MCF 10A (cell line): Measurements from ENCODE around the gene RNF44. TPM values are rescaled to one million over a fixed set of nuclear protein-coding genes. Genes with fewer than 3 reads are reported as not detected.
A peak's percentile ranks its signal among the peaks of the same experiment; 100 is the strongest.
"Not testable (repeated sequence)": the region's sequence is repeated elsewhere in the genome, so short reads cannot be mapped to it uniquely, and the experiment has no call there.

ENCODE experiments used
- BruUV-seq: library from RNA; stranded (reverse); fragments of 400-500 nt; replicated peaks from 2 replicates; lab custom pipeline; 2021; lab: Mats Ljungman, UMichigan
- CTCF ChIA-PET: fragments of 300-600 bp; sonication (Branson Sonifier 250); formaldehyde crosslinking; extraction: SDS; loops from one replicate; lab custom pipeline; 2021; ENCODE audit warnings: antibody characterized with exemption, inconsistent platforms; lab: Yijun Ruan, JAX
- POLR2A ChIA-PET: fragments of 300-600, 350-650 bp; sonication (Branson Sonifier 250); formaldehyde crosslinking; extraction: SDS; loops from one replicate; lab custom pipeline; 2020; ENCODE audit warnings: antibody characterized with exemption, inconsistent platforms; lab: Yijun Ruan, JAX
- DNase-seq: peaks from one replicate; pipeline ENCODE4 v3.0.0-alpha.2; 2018; ENCODE audit not compliant: unreplicated experiment
- H3K27ac Mint-ChIP-seq: one replicate; pipeline ENCODE4 v1.8.0; 2022; ENCODE audit warnings: mild to moderate bottlenecking, low read depth, mixed read lengths; ENCODE audit not compliant: unreplicated experiment
- H3K27me3 Mint-ChIP-seq: one replicate; pipeline ENCODE4 v1.8.0; 2022; ENCODE audit warnings: mixed read lengths; ENCODE audit not compliant: insufficient read depth, unreplicated experiment
- H3K36me3 Mint-ChIP-seq: one replicate; pipeline ENCODE4 v1.8.0; 2022; ENCODE audit warnings: mild to moderate bottlenecking, moderate library complexity, mixed read lengths; ENCODE audit not compliant: insufficient read depth, unreplicated experiment
- H3K4me1 Mint-ChIP-seq: one replicate; pipeline ENCODE4 v1.8.0; 2022; ENCODE audit warnings: mixed read lengths; ENCODE audit not compliant: insufficient read depth, unreplicated experiment
- H3K4me3 Mint-ChIP-seq: one replicate; pipeline ENCODE4 v1.8.0; 2022; ENCODE audit warnings: mild to moderate bottlenecking, moderate library complexity, mixed read lengths; ENCODE audit not compliant: unreplicated experiment
- H3K9me3 Mint-ChIP-seq: one replicate; pipeline ENCODE4 v1.8.0; 2022; ENCODE audit warnings: mixed read lengths; ENCODE audit not compliant: unreplicated experiment
- intact Hi-C: fragments of 100-400 bp; cut with micrococcal nuclease; formaldehyde crosslinking; loops from 2 replicates; pipeline ENCODE4 v1.14.1; 2022
- total RNA-seq: library from RNA; stranded (reverse); gene quantifications from 2 replicates; pipeline ENCODE4 v1.2.3, GENCODE V29; 2022
- TF ChIP-seq, protein P1 (sequence below): fragments of 200-600 bp; IDR thresholded peaks from one replicate; pipeline ENCODE4 v1.8.0; 2022; ENCODE audit warnings: antibody characterized with exemption, mild to moderate bottlenecking; ENCODE audit not compliant: unreplicated experiment

The RNF44 gene
- total RNA-seq, 1 experiment from 2014 or later, result 60.1 TPM

DNA sequence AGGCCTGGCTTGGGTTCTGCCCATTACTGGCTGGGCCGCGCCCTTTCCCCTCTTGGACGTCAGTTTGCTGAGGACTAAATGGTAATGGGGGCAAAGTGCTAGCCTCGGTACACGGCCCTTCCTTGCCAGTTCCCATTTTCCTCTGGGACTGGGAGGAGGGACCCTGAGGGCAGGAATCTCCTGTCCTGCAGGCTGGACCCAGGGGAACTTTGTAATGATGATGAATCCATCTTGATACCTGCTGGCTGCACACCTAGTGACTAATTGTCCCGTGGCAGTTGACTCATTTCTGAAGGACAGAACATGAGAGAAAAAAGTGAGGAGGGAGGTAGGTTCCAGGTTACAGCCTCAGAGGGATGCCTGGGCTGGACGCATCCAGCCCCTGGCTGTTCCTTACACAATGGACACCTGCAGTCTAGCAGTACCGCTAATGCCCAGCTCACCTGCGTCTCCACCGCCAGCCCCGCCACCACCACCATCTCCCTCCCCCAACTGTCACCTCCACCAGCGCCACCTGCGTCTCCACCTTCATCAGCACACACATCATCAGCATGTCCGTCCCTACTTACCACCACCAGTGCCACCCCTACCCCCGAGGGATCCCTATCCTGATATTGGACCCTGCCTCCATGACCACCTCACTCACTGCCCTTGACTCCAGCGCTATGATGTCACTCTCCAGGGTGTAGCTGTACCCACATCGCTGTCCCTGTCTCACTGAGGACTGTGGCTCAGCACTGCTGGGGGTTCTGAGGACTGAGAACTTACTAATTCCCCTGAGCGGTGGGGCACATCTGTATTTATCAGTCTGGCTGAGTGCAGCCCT lies 16.3 kb upstream of the RNF44 start:
- no peaks in the 10 kb centered on the region for H3K9me3 Mint-ChIP-seq
- peak overlapping the region; percentile 6 for H3K4me3 Mint-ChIP-seq
- CTCF ChIA-PET, result interaction anchor here (0.6 to 3.3 kb wide), 6 partner anchors 15 to 192 kb away, joined by 3 to 22 read pairs (median 6); partner anchors contain the start of genes RNF44 and TSPAN17
- TF ChIP-seq, protein P1, sequence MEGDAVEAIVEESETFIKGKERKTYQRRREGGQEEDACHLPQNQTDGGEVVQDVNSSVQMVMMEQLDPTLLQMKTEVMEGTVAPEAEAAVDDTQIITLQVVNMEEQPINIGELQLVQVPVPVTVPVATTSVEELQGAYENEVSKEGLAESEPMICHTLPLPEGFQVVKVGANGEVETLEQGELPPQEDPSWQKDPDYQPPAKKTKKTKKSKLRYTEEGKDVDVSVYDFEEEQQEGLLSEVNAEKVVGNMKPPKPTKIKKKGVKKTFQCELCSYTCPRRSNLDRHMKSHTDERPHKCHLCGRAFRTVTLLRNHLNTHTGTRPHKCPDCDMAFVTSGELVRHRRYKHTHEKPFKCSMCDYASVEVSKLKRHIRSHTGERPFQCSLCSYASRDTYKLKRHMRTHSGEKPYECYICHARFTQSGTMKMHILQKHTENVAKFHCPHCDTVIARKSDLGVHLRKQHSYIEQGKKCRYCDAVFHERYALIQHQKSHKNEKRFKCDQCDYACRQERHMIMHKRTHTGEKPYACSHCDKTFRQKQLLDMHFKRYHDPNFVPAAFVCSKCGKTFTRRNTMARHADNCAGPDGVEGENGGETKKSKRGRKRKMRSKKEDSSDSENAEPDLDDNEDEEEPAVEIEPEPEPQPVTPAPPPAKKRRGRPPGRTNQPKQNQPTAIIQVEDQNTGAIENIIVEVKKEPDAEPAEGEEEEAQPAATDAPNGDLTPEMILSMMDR, result no peak
- no TSS peak for BruUV-seq
- H3K36me3 Mint-ChIP-seq, result no peaks in the 10 kb centered on the region
- POLR2A ChIA-PET, result interaction anchor here (0.6 to 4.1 kb wide), 10 partner anchors 10 to 1135 kb away, joined by 3 to 38 read pairs (median 4); partner anchors contain the start of genes CLTB and RNF44
- H3K27me3 Mint-ChIP-seq, result no peaks in the 10 kb centered on the region
- intact Hi-C loops, result no loop called here
- H3K27ac Mint-ChIP-seq, result peak overlapping the region; percentile 39
- peak; percentile 90 for DNase-seq
- peaks cover 25% of the 10 kb centered on the region for H3K4me1 Mint-ChIP-seq

DNA sequence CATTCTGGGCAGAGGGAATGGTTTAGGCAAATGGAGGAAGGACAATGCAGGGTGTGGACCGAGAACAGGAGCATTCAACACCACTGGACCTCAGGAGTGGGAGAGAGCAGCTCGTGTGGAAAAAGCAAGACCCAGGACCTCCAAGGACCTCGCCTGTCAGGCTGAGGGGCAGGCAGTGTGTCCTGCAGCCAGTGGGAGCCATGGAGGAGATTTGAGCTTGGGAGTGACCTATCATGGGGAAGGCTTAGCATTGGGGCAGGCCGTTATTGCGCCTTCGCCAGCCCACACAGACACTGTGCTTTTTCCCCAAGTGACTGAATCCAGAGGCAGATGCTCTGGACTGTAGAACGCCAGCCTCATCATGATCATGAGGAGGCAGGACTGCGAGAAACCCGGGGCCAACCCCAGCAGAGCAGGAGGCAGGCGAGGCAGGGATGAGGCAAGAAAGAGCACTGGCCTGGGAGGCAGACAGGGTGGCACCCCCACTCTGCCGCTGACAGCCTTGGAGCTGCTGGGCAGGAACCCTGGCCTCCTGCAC lies 15.2 kb upstream of the RNF44 start:
- Mint-ChIP-seq H3K27me3 (no peaks in the 10 kb centered on the region), H3K4me1 (peaks cover 31% of the 10 kb centered on the region), H3K27ac (peak overlapping the region; percentile 39), H3K9me3 (no peaks in the 10 kb centered on the region), H3K36me3 (no peaks in the 10 kb centered on the region), H3K4me3 (no peak overlapping the region)
- POLR2A ChIA-PET, result interaction anchor here (0.6 to 4.1 kb wide), 5 partner anchors 9 to 140 kb away, joined by 3 to 38 read pairs (median 5); partner anchors contain the start of genes GPRIN1 and RNF44
- CTCF ChIA-PET, result interaction anchor here (0.5 to 3.3 kb wide), 4 partner anchors 14 to 76 kb away, joined by 4 to 22 read pairs (median 6); partner anchors contain the start of gene RNF44
- no peak for DNase-seq
- TF ChIP-seq, protein P1, result no peak
- no TSS peak for BruUV-seq
- intact Hi-C loops, result no loop called here

DNA sequence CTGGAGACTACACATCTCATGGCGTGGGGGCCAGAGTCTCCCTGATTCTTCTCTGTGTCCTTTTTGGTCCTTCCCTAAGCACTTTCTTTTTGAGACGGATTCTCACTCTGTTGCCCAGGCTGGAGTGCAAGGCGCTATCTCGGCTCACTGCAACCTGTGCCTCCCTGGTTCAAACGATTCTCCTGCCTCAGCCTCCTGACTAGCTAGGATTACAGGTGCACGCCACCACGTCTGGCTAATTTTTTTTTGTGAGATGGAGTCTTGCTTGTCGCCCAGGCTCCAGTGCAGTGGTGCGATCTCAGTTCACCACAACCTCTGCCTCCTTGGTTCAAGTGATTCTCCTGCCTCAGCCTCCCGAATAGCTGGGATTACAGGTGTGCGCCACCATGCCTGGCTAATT lies 13.7 kb upstream of the RNF44 start:
- H3K36me3 Mint-ChIP-seq, H3K9me3 Mint-ChIP-seq, H3K27me3 Mint-ChIP-seq, DNase-seq, BruUV-seq, H3K27ac Mint-ChIP-seq, intact Hi-C loops, H3K4me3 Mint-ChIP-seq: not testable (repeated sequence)
- ChIA-PET POLR2A (interaction anchor here (1.4 to 3.0 kb wide), 2 partner anchors 14 to 135 kb away, joined by 3 to 14 read pairs; partner anchors contain the start of genes CLTB and RNF44), CTCF (interaction anchor here (1.1 kb wide), 2 partner anchors 16 to 134 kb away, joined by 3 to 5 read pairs; no protein-coding TSS in a partner anchor)
- H3K4me1 Mint-ChIP-seq, result peaks cover 29% of the 10 kb centered on the region

DNA sequence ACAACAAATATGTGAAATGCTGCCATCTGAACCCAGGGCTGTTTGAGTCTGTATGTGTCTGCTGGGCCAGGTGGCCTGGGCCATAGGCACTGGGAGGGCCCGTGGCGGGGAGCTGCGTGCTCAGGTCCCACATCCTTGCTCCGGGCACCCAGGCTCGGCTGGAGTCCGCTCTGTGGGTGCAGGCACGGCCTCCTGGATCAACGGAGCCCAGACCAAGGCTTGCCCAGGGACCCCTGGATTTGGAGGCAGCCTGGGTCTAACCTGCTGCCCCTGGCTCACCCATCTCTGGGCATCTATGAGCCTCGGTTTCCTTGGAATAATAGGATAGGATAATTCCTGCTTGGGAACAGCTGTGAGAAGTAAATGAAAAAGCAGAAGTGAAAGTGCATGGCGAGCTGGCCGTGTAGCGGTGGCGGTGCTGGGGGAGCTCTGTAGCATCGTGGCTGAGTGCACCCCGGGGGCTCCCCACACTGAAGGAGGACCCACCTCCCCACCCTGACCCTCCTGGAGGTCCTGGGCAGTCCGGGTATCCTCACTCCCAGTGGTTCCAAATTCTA lies 13.2 kb upstream of the RNF44 start:
- H3K4me1 Mint-ChIP-seq, result peaks cover 25% of the 10 kb centered on the region
- H3K9me3 Mint-ChIP-seq, result no peaks in the 10 kb centered on the region
- H3K27ac Mint-ChIP-seq, result peak overlapping the region; percentile 31
- ChIA-PET CTCF (interaction anchor here (0.6 to 1.1 kb wide), 5 partner anchors 8 to 832 kb away, joined by 3 to 5 read pairs (median 3); no protein-coding TSS in a partner anchor), POLR2A (interaction anchor here (1.2 to 3.0 kb wide), 3 partner anchors 13 to 134 kb away, joined by 3 to 14 read pairs (median 3); partner anchors contain the start of genes CLTB, FAF2 and RNF44)
- BruUV-seq, result no TSS peak
- DNase-seq, result no peak
- TF ChIP-seq, protein P1, result no peak
- H3K36me3 Mint-ChIP-seq, result no peaks in the 10 kb centered on the region
- no peak overlapping the region for H3K4me3 Mint-ChIP-seq
- intact Hi-C loops, result no loop called here
- no peaks in the 10 kb centered on the region for H3K27me3 Mint-ChIP-seq
